Progenitor cell of endocrine pancreas (in vitro differentiated cells): ENCODE results near the gene FOXE3. TPM values are rescaled to one million over a fixed set of nuclear protein-coding genes. Genes with fewer than 3 reads are reported as not detected.
"Not testable (repeated sequence)": the region's sequence is repeated elsewhere in the genome, so short reads cannot be mapped to it uniquely, and the experiment has no call there.

Source experiments
- DNase-seq: peaks from one replicate; pipeline ENCODE4 v3.0.0; 2021; ENCODE audit warnings: low spot score; ENCODE audit not compliant: unreplicated experiment
- H3K27ac Mint-ChIP-seq: 2 replicates; pipeline ENCODE4 v1.8.0; 2021; ENCODE audit warnings: mild to moderate bottlenecking, moderate library complexity, mixed read lengths
- H3K27me3 Mint-ChIP-seq: 2 replicates; pipeline ENCODE4 v1.8.0; 2021; ENCODE audit warnings: mixed read lengths
- H3K36me3 Mint-ChIP-seq: 2 replicates; pipeline ENCODE4 v1.8.0; 2022; ENCODE audit warnings: mixed read lengths; ENCODE audit not compliant: insufficient read depth
- H3K4me1 Mint-ChIP-seq: 2 replicates; pipeline ENCODE4 v1.8.0; 2021; ENCODE audit warnings: low read depth, mixed read lengths
- H3K4me3 Mint-ChIP-seq: 2 replicates; pipeline ENCODE4 v1.8.0; 2021; ENCODE audit warnings: low read depth, mild to moderate bottlenecking, moderate library complexity, mixed read lengths
- H3K9me3 Mint-ChIP-seq: 2 replicates; pipeline ENCODE4 v1.8.0; 2021; ENCODE audit warnings: low read depth, mixed read lengths
- total RNA-seq: library from RNA; stranded (reverse); gene quantifications from 2 replicates; pipeline ENCODE4 v1.2.1, GENCODE V29; 2021
- TF ChIP-seq, protein P1 (sequence below): fragments of 200-600 bp; sonication (generic); IDR thresholded peaks from one replicate; pipeline ENCODE4 v1.5.0; 2021; ENCODE audit warnings: antibody characterized with exemption, mild to moderate bottlenecking; ENCODE audit not compliant: unreplicated experiment

Gene FOXE3
- total RNA-seq, 1 donor from 2014 or later = not detected

DNA sequence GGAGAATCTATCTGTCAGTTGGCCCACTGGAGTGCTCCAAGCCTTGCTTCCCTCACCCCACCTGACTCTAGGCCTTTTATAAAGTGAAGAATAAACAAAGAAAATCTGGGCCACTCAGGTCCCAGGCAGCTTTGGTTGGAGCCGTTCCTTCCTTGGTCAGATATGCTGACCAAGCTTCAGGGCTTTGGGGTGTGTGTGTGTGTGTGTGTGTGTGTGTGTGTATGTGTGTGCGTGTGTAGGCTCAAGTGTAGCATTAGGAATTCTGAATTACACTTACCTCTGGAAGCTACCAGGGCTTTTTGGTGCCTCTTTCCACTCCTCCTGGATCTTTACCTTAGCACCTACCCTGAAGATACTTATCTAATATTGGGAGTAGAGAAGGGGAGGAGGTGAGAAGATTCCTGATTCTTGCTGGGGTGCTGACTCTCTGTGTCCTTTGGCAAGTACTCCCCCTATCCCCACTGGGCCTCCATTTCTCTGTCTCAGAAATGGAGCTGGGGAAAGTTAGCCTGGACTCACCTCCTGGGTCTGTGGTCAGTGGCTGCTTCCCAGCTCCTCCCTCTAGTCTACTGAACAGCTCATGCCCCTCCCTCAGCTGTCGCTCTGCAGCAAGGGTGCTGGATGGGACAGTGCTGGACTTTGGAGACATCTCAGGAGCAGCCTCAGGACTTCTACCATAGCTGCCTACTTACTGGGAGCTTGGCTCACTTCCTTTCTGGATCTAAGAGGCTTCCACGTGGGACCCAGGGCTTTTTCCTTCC is 32.6 kb downstream of the FOXE3 start:
- DNase-seq = no peak
- H3K4me3 Mint-ChIP-seq = no peak overlapping the region
- H3K36me3 Mint-ChIP-seq = no peaks in the 10 kb centered on the region
- H3K27me3 Mint-ChIP-seq = no peaks in the 10 kb centered on the region
- TF ChIP-seq, protein P1, sequence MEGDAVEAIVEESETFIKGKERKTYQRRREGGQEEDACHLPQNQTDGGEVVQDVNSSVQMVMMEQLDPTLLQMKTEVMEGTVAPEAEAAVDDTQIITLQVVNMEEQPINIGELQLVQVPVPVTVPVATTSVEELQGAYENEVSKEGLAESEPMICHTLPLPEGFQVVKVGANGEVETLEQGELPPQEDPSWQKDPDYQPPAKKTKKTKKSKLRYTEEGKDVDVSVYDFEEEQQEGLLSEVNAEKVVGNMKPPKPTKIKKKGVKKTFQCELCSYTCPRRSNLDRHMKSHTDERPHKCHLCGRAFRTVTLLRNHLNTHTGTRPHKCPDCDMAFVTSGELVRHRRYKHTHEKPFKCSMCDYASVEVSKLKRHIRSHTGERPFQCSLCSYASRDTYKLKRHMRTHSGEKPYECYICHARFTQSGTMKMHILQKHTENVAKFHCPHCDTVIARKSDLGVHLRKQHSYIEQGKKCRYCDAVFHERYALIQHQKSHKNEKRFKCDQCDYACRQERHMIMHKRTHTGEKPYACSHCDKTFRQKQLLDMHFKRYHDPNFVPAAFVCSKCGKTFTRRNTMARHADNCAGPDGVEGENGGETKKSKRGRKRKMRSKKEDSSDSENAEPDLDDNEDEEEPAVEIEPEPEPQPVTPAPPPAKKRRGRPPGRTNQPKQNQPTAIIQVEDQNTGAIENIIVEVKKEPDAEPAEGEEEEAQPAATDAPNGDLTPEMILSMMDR = no peak
- peaks cover 12% of the 10 kb centered on the region for H3K4me1 Mint-ChIP-seq
- H3K9me3 Mint-ChIP-seq = no peaks in the 10 kb centered on the region
- no peak overlapping the region for H3K27ac Mint-ChIP-seq

DNA sequence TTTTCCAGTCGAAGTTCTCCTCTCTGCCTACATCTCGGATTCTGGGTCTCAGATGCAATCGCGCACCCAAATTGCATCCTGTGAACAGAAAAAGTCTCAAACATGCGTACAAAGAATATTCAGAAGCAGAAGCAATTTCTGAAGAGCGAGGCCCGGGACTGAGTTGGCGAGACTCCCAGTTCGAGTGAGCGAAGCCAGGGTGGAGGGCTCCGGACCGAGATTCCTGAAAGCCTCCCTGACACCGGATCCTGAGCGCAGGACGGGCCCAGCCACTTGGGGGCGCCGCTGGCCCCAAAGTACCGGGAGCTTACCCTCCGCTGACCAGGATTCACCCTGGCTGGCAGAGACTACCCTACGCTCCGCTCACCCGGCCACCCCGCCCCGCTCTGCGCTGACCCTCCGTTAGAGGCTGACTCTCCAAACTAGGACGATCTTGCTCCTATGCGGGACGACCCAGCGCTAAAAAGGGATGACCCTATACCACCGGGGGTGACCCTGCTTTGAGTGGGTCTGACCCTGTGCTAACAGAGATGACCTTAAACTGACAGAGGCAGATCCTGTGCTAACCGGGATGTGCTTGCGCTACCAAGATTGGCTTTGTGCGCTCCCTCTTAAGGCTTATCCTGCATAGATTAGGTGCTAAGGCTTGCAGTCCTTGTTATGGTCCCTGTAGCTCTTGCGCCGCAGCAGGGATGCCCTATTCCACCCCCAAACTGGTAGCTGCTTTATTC is 33.9 kb downstream of the FOXE3 start:
- Mint-ChIP-seq H3K9me3 (no peaks in the 10 kb centered on the region), H3K27ac (no peak overlapping the region), H3K36me3 (no peaks in the 10 kb centered on the region), H3K27me3 (peaks cover 7% of the 10 kb centered on the region), H3K4me3 (no peak overlapping the region), H3K4me1 (peaks cover 3% of the 10 kb centered on the region)
- TF ChIP-seq, protein P1 = peak; percentile 65
- peak; percentile 31 for DNase-seq

DNA sequence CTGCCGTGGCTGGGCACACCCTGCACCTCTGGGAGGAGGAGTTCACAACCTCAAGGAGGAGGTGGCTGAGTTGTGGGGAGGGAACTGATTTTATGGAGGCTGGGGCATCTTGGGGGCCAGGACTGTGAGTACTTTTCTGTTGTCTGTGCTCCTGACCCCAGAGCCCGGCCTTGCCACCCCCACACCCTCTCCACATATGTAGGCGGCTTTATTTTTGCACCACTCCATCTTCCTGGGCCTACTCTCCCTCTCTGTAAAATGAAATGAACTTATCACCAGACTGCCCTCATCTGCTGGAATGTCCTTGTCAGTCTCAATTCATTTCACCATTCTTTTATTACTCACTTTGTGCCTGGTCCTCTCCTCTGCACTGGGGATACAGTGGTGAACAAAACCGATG is 34.5 kb downstream of the FOXE3 start:
- H3K4me3 Mint-ChIP-seq = no peak overlapping the region
- no peaks in the 10 kb centered on the region for H3K9me3 Mint-ChIP-seq
- DNase-seq = no peak
- no peaks in the 10 kb centered on the region for H3K36me3 Mint-ChIP-seq
- no peaks in the 10 kb centered on the region for H3K4me1 Mint-ChIP-seq
- peaks cover 13% of the 10 kb centered on the region for H3K27me3 Mint-ChIP-seq
- TF ChIP-seq, protein P1 = no peak
- no peak overlapping the region for H3K27ac Mint-ChIP-seq

DNA sequence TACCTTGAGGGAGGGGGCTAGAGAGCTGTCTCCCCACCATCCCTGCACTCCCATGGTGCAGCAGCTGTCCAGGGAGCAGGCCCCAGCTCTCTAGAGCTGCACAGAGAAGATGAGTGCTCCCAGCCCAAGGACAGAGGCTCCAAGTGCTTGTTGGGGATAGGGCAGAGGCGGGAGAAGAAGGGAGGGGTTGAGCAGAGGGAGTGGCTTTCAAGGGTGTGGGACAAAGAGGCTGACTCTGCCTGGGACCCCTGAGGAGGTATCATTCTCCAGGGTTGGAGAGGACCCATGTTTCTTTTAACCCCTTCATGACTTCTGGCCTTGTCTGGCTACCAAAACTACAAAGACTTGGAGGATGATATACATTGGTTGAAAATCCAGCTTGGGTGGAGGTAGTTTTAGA is 36.3 kb downstream of the FOXE3 start:
- H3K4me3 Mint-ChIP-seq = no peak overlapping the region
- no peak for DNase-seq
- peaks cover 21% of the 10 kb centered on the region for H3K27me3 Mint-ChIP-seq
- H3K36me3 Mint-ChIP-seq = no peaks in the 10 kb centered on the region
- TF ChIP-seq, protein P1 = no peak
- H3K9me3 Mint-ChIP-seq = no peaks in the 10 kb centered on the region
- H3K4me1 Mint-ChIP-seq = no peaks in the 10 kb centered on the region
- no peak overlapping the region for H3K27ac Mint-ChIP-seq

DNA sequence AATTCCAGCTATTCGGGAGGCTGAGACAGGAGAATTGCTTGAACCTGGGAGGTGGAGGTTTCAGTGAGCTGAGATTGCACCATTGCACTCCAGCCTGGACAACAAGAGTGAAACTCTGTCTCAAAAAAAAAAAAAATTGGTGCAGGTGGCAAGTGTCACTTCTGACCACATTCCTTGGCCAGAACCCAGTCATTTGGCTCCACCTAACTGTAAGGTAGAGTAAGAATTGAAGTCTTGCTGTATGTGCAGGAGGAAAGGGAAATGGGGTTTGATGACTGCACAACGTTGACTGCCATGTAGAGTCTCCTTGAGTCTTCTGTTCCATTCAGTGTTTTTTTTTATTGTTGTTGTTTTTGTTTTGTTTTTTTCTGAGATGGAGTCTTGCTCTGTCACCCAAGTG is 37.8 kb downstream of the FOXE3 start:
- not testable (repeated sequence) for H3K27ac Mint-ChIP-seq, H3K4me3 Mint-ChIP-seq, H3K36me3 Mint-ChIP-seq, H3K9me3 Mint-ChIP-seq, DNase-seq, H3K4me1 Mint-ChIP-seq
- H3K27me3 Mint-ChIP-seq = peaks cover 33% of the 10 kb centered on the region
